ENCODE data around the gene DEFB121.

The DEFB121 gene

DNA sequence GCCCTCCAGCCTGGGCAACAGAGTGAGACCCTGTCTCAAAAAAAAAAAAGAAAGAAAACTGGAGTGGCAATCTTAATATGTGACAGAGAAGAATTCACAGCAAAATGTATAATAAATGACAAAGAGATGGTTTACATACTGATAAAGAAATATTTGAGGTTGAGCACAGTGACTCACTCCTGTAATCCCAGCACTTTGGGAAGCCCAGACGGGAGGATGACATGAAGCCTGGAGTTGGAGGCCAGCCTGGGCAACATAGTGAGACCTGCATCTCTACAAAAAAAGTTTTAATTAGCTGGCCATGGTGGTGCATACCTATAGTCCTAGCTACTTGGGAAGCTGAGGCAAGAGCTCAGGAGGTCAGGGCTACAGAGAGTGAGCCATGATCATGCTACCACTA is 50.0 kb downstream of the DEFB121 start:
- DNase-seq = no peak

Data from bone marrow (tissue), 2 donors.